ENCODE data around the gene TNFRSF12A. TPM values are rescaled to one million over a fixed set of nuclear protein-coding genes. Genes with fewer than 3 reads are reported as not detected.

The TNFRSF12A gene
- total and polyA plus RNA-seq, 2 of the 8 experiments (the other 6 are each of a cell fraction or from before 2014, with no cell fraction given) = 81.0 to 82.5 TPM

DNA sequence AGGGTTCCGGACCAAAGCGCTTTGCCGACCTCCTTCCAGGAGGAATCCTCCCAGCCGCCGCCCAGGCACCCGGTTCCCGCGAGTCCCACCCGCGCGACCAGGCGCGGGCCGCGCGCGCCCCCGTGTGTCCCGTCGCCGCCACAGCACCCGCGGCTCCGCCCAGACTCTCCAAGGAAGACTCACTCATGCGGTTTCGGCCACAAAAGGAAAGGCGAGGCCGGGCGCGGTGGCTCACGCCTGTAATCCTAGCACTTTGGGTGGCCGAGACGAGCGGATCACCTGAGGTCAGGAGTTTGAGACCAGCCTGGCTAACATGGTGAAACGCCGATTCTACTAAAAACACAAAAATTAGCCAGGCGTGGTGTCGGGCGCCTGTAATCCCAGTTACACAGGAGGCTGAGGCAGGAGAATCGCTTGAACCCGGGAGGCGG, 36.4 kb upstream of the TNFRSF12A start:
- H2AFZ ChIP-seq (ENCODE audit: low read length) = no peak overlapping the region
- H3K27me3 ChIP-seq (replicated peaks in 1 of 4; ENCODE audit: control insufficient read depth in 3 of 4, extremely low read depth in 1 of 4, insufficient read depth in 3 of 4, low read length in 3 of 4) = no peaks in the 10 kb centered on the region; a peak in 1 of 7 replicates
- no peak overlapping the region for H3K56ac ChIP-seq (replicated peaks; ENCODE audit: insufficient read length, low read depth, low read length)
- H3K4me1 ChIP-seq (replicated peaks in 1 of 4; ENCODE audit: control insufficient read depth in 3 of 4, insufficient read depth in 4 of 4, low read length in 3 of 4) = peaks cover 3 to 27% (median 15%) of the 10 kb centered on the region in 4 experiments
- H4K8ac ChIP-seq (ENCODE audit: extremely low read depth, insufficient read depth, low read length) = 0 out of 2 replicates have a peak overlapping the region, but pooled peaks have one; percentile 54
- ChIA-PET CTCF (ENCODE audit: partially characterized antibody) (interaction anchor here (0.6 to 2.5 kb wide), 21 partner anchors 9 to 120 kb away, joined by 3 to 15 read pairs (median 5); partner anchors contain the start of gene TNFRSF12A), POLR2A (ENCODE audit: partially characterized antibody) (interaction anchor here (0.7 to 25.4 kb wide), 9 partner anchors 8 to 756 kb away, joined by 3 to 455 read pairs (median 13); partner anchors contain the start of genes CLDN6, HCFC1R1, KREMEN2 and PAQR4)
- DNase-seq (ENCODE audit: low read depth in 1 of 2, low spot score in 2 of 2) (peak in 1 of 2 experiments; percentile 95), FAIRE-seq (no peak)
- no peak overlapping the region for H2BK20ac ChIP-seq (ENCODE audit: low read length)
- H3K23me2 ChIP-seq (ENCODE audit: low read depth, low read length) = peaks cover 12% of the 10 kb centered on the region; the same call in 1 of the 2 replicates
- peak overlapping the region in 1 of 4 experiments; percentile 27; a peak in 1 of 8 replicates for H3K4me3 ChIP-seq (ENCODE audit: extremely low read depth in 1 of 4, insufficient read depth in 2 of 4, low read depth in 3 of 4, low read length in 4 of 4)
- H2BK15ac ChIP-seq (ENCODE audit: low read length) = no peak overlapping the region
- H3K23ac ChIP-seq (ENCODE audit: insufficient read length) = no peak overlapping the region
- H3K18ac ChIP-seq (ENCODE audit: extremely low read depth, low read length) = no peak overlapping the region; the same call in 1 of the 2 replicates
- no peak overlapping the region for H2BK120ac ChIP-seq (replicated peaks; ENCODE audit: low read depth, low read length)
- H4K5ac ChIP-seq (ENCODE audit: insufficient read length, low read depth, low read length) = no peak overlapping the region
- H3K79me1 ChIP-seq (ENCODE audit: low read depth, low read length) = peaks cover 4% of the 10 kb centered on the region; the same call in 1 of the 2 replicates
- no peak overlapping the region for H2BK5ac ChIP-seq (ENCODE audit: low read depth, low read length)
- H2BK12ac ChIP-seq (ENCODE audit: low read depth, low read length) = no peak overlapping the region
- no peak overlapping the region for H2AK5ac ChIP-seq (ENCODE audit: low read depth, low read length)
- WGBS, 2 experiments (ENCODE audit: extremely low coverage in 1 of 2, insufficient coverage in 1 of 2, insufficient read length in 1 of 2, insufficient replicate concordance in 2 of 2, low coverage in 1 of 2, low lambda C conversion rate in 2 of 2, missing lambda C conversion rate in 1 of 2) = 19% methylated on average over 42 of the region's 42 CpGs; no CpG with 5 or more reads in 1 of the 2 experiments
- no peak overlapping the region for H3K14ac ChIP-seq (ENCODE audit: insufficient read length)
- no peak overlapping the region for H3K9ac ChIP-seq (replicated peaks in 1 of 4; ENCODE audit: extremely low read depth in 1 of 4, low read depth in 3 of 4, low read length in 3 of 4)
- no peaks in the 10 kb centered on the region for H3K36me3 ChIP-seq (ENCODE audit: control insufficient read depth in 2 of 4, insufficient read depth in 4 of 4, low read length in 3 of 4)
- no peak overlapping the region for H3K27ac ChIP-seq (ENCODE audit: low read depth, low read length)
- peaks cover 0 to 7% of the 10 kb centered on the region in 2 experiments for H4K20me1 ChIP-seq (replicated peaks in 1 of 2; ENCODE audit: control insufficient read depth in 1 of 2, insufficient read depth in 2 of 2, low read length in 2 of 2)
- peaks cover 0 to 8% of the 10 kb centered on the region in 2 experiments; a peak in 2 of 4 replicates for H3K79me2 ChIP-seq (ENCODE audit: control insufficient read depth in 1 of 2, insufficient read depth in 2 of 2, low read length in 2 of 2)
- H4K91ac ChIP-seq (replicated peaks; ENCODE audit: insufficient read length, low read length) = no peak overlapping the region
- peak overlapping the region in 1 of 2 experiments; percentile 46; a peak in 3 of 4 replicates for H3K4me2 ChIP-seq (ENCODE audit: insufficient read depth in 1 of 2, low read depth in 2 of 2, low read length in 2 of 2)
- H3K9me3 ChIP-seq (ENCODE audit: insufficient read depth in 2 of 2, low read depth in 1 of 2, low read length in 1 of 2) = no peaks in the 10 kb centered on the region
- H3K4ac ChIP-seq (replicated peaks; ENCODE audit: insufficient read length, low read depth, low read length) = no peak overlapping the region
- TF ChIP-seq CBX8 (IDR thresholded peaks at IDR 0.05; ENCODE audit: borderline replicate concordance, low read depth, low read length) (no peak), RAD21 (IDR thresholded peaks at IDR 0.05 in 1 of 2, conservative IDR thresholded peaks at IDR 0.05 in 1 of 2; ENCODE audit: low read depth in 2 of 2, low read length in 2 of 2) (peak; percentile 73 to 81), PHF8 (conservative IDR thresholded peaks at IDR 0.05; ENCODE audit: low read depth, low read length) (no peak)
